H1 (cell line): ENCODE measurements around the gene EMP2. TPM values are rescaled to one million over a fixed set of nuclear protein-coding genes. Genes with fewer than 3 reads are reported as not detected.
"Not testable (repeated sequence)": the region's sequence is repeated elsewhere in the genome, so short reads cannot be mapped to it uniquely, and the experiment has no call there.

Experiments used
- CTCF ChIA-PET: fragments of 300-600 bp; sonication (Branson Sonifier 250); formaldehyde crosslinking; loops from one replicate; lab custom pipeline; 2021; ENCODE audit not compliant: partially characterized antibody; lab: Charles Lee
- POLR2A ChIA-PET: fragments of 300-600 bp; sonication (Branson Sonifier 250); formaldehyde crosslinking; loops from one replicate; lab custom pipeline; 2021; ENCODE audit warnings: inconsistent platforms; ENCODE audit not compliant: partially characterized antibody; lab: Charles Lee
- DNase-seq, 2 experiments: peaks; one replicate each; pipeline versions ENCODE4 v3.0.0 to v3.0.0-alpha.2; 2010 to 2022; ENCODE audit warnings: low spot score in 2 of 2, low read depth in 1 of 2, mixed read lengths in 1 of 2
- FAIRE-seq: peaks from 2 replicates; lab custom pipeline; 2011; peaks lifted over from hg19 to GRCh38; lab: Jason Lieb, UNC
- H2AFZ ChIP-seq: 2 replicates; pipeline ENCODE4 v1.8.1; 2012; ENCODE audit warnings: low read length, inconsistent platforms
- H2AK5ac ChIP-seq: 2 replicates; pipeline ENCODE4 v1.6.1; 2013; ENCODE audit warnings: low read depth, low read length
- H2BK120ac ChIP-seq: replicated peaks from 2 replicates; pipeline ENCODE3; 2013; ENCODE audit warnings: low read depth, low read length, inconsistent platforms
- H2BK12ac ChIP-seq: 2 replicates; pipeline ENCODE4 v1.6.1; 2013; ENCODE audit warnings: low read depth, low read length
- H2BK15ac ChIP-seq: 2 replicates; pipeline ENCODE4 v1.6.1; 2013; ENCODE audit warnings: low read length
- H2BK20ac ChIP-seq: 2 replicates; pipeline ENCODE4 v1.6.1; 2013; ENCODE audit warnings: low read length
- H2BK5ac ChIP-seq: 2 replicates; pipeline ENCODE4 v1.6.1; 2013; ENCODE audit warnings: low read depth, low read length
- H3K14ac ChIP-seq: 2 replicates; pipeline ENCODE4 v1.6.1; 2013; ENCODE audit warnings: inconsistent platforms; ENCODE audit not compliant: insufficient read length
- H3K18ac ChIP-seq: 2 replicates; pipeline ENCODE4 v1.6.1; 2013; ENCODE audit warnings: low read length; ENCODE audit errors: extremely low read depth
- H3K23ac ChIP-seq: 2 replicates; pipeline ENCODE4 v1.6.1; 2013; ENCODE audit warnings: inconsistent platforms; ENCODE audit not compliant: insufficient read length
- H3K23me2 ChIP-seq: 2 replicates; pipeline ENCODE4 v1.6.1; 2013; ENCODE audit warnings: low read depth, low read length
- H3K27ac ChIP-seq: 2 replicates; pipeline ENCODE4 v1.6.1; 2011; ENCODE audit warnings: low read depth, low read length, inconsistent platforms
- H3K27me3 ChIP-seq, 4 experiments: replicated peaks in 1 of 4; 1 replicate in 1 of 4; 2 replicates in 3 of 4; pipeline versions ENCODE4 v1.6.1 to v1.8.1; 2011 to 2013; ENCODE audit warnings: low read length in 3 of 4, mild to moderate bottlenecking in 3 of 4, inconsistent platforms in 2 of 4, mixed read lengths in 2 of 4, moderate library complexity in 1 of 4; ENCODE audit not compliant: control insufficient read depth in 3 of 4, insufficient read depth in 3 of 4; ENCODE audit errors: extremely low read depth in 1 of 4
- H3K36me3 ChIP-seq, 4 experiments: 2 replicates each; pipeline versions ENCODE4 v1.6.1 to v1.8.1; 2011 to 2013; ENCODE audit warnings: mild to moderate bottlenecking in 4 of 4, low read length in 3 of 4, moderate library complexity in 2 of 4, control low read depth in 1 of 4, inconsistent platforms in 1 of 4; ENCODE audit not compliant: insufficient read depth in 4 of 4, control insufficient read depth in 2 of 4
- H3K4ac ChIP-seq: replicated peaks from 2 replicates; pipeline ENCODE3; 2013; ENCODE audit warnings: low read length, low read depth, mixed read lengths, inconsistent platforms; ENCODE audit not compliant: insufficient read length
- H3K4me1 ChIP-seq, 4 experiments: replicated peaks in 1 of 4; 1 replicate in 1 of 4; 2 replicates in 3 of 4; pipeline versions ENCODE4 v1.6.1 to v1.8.1; 2011 to 2013; ENCODE audit warnings: low read length in 3 of 4, inconsistent platforms in 2 of 4, mixed read lengths in 1 of 4; ENCODE audit not compliant: insufficient read depth in 4 of 4, control insufficient read depth in 3 of 4
- H3K4me2 ChIP-seq, 2 experiments: 2 replicates each; pipeline versions ENCODE4 v1.6.1 to v1.8.1; 2011 to 2013; ENCODE audit warnings: low read depth in 2 of 2, low read length in 2 of 2, control low read depth in 1 of 2, inconsistent platforms in 1 of 2, mild to moderate bottlenecking in 1 of 2; ENCODE audit not compliant: insufficient read depth in 1 of 2
- H3K4me3 ChIP-seq, 4 experiments: fragments of 200-600, 300-600 bp in 1 of 4; sonication (generic), shearing (Covaris generic), sonication (Bioruptor Twin) in 1 of 4; 2 replicates each; pipeline versions ENCODE4 v1.5.1 to v1.8.1; 2011 to 2016; ENCODE audit warnings: low read length in 4 of 4, low read depth in 3 of 4, control low read depth in 2 of 4, inconsistent platforms in 2 of 4, mild to moderate bottlenecking in 2 of 4, mixed read lengths in 1 of 4, moderate library complexity in 1 of 4; ENCODE audit not compliant: insufficient read depth in 2 of 4; ENCODE audit errors: extremely low read depth in 1 of 4
- H3K56ac ChIP-seq: replicated peaks from 2 replicates; pipeline ENCODE3; 2013; ENCODE audit warnings: low read depth, mild to moderate bottlenecking, mixed read lengths, low read length, inconsistent platforms; ENCODE audit not compliant: insufficient read length
- H3K79me1 ChIP-seq: 2 replicates; pipeline ENCODE4 v1.6.1; 2013; ENCODE audit warnings: low read depth, low read length, control low read depth
- H3K79me2 ChIP-seq, 2 experiments: 2 replicates each; pipeline versions ENCODE4 v1.6.1 to v1.8.1; 2012 to 2013; ENCODE audit warnings: low read length in 2 of 2, mild to moderate bottlenecking in 2 of 2, inconsistent platforms in 1 of 2; ENCODE audit not compliant: insufficient read depth in 2 of 2, control insufficient read depth in 1 of 2
- H3K9ac ChIP-seq, 4 experiments: replicated peaks in 1 of 4; 1 replicate in 1 of 4; 2 replicates in 3 of 4; pipeline versions ENCODE4 v1.6.1 to v1.8.1; 2011 to 2013; ENCODE audit warnings: low read depth in 3 of 4, low read length in 3 of 4, control low read depth in 2 of 4, mild to moderate bottlenecking in 2 of 4, moderate library complexity in 2 of 4, inconsistent platforms in 1 of 4; ENCODE audit errors: extremely low read depth in 1 of 4
- H3K9me3 ChIP-seq, 2 experiments: 2 replicates each; pipeline versions ENCODE4 v1.6.1 to v1.8.1; 2012 to 2013; ENCODE audit warnings: mild to moderate bottlenecking in 2 of 2, moderate library complexity in 2 of 2, control low read depth in 1 of 2, inconsistent platforms in 1 of 2, low read depth in 1 of 2, low read length in 1 of 2, mixed read lengths in 1 of 2; ENCODE audit not compliant: insufficient read depth in 2 of 2
- H4K20me1 ChIP-seq, 2 experiments: replicated peaks in 1 of 2; 2 replicates each; pipeline versions ENCODE3 to v1.8.1; 2011 to 2013; ENCODE audit warnings: inconsistent platforms in 2 of 2, low read length in 2 of 2, mild to moderate bottlenecking in 1 of 2; ENCODE audit not compliant: insufficient read depth in 2 of 2, control insufficient read depth in 1 of 2
- H4K5ac ChIP-seq: 2 replicates; pipeline ENCODE4 v1.6.1; 2013; ENCODE audit warnings: low read length, low read depth, mixed read lengths, inconsistent platforms; ENCODE audit not compliant: insufficient read length
- H4K8ac ChIP-seq: 2 replicates; pipeline ENCODE4 v1.8.0; 2013; ENCODE audit warnings: mild to moderate bottlenecking, moderate library complexity, low read length, inconsistent platforms; ENCODE audit not compliant: insufficient read depth; ENCODE audit errors: extremely low read depth
- H4K91ac ChIP-seq: replicated peaks from 2 replicates; pipeline ENCODE3; 2013; ENCODE audit warnings: low read length, mixed read lengths, inconsistent platforms; ENCODE audit not compliant: insufficient read length
- CTCF ChIP-seq, 3 experiments: IDR thresholded peaks; 1 replicate in 2 of 3; 2 replicates in 1 of 3; pipeline versions ENCODE4 v1.5.1 to v1.6.1; 2011; ENCODE audit warnings: low read length in 3 of 3, mild to moderate bottlenecking in 3 of 3, inconsistent platforms in 2 of 3, low read depth in 1 of 3, moderate library complexity in 1 of 3; ENCODE audit not compliant: insufficient read depth in 1 of 3; ENCODE audit errors: control extremely low read depth in 1 of 3
- EZH2 ChIP-seq: fragments of 200-600 bp; sonication (generic); IDR thresholded peaks from 2 replicates; pipeline ENCODE4 v1.7.1; 2012; ENCODE audit warnings: low read depth, mild to moderate bottlenecking, moderate library complexity, low read length, inconsistent platforms; ENCODE audit not compliant: severe bottlenecking
- SIRT6 ChIP-seq: IDR thresholded peaks from one replicate; pipeline ENCODE4 v1.7.1; 2012; ENCODE audit warnings: low read length, inconsistent platforms
- TAF1 ChIP-seq: IDR thresholded peaks from 2 replicates; pipeline ENCODE4 v1.6.1; 2011; ENCODE audit warnings: mild to moderate bottlenecking, low read depth, low read length
- WGBS, 2 experiments: shearing (Covaris generic) in 1 of 2; methylation state at CpG; one replicate each; pipeline versions ENCODE4 v1.1.6 to v1.1.7; 2013 to 2015; ENCODE audit warnings: low lambda C conversion rate in 2 of 2, mixed read lengths in 2 of 2, inconsistent platforms in 1 of 2, low coverage in 1 of 2, missing lambda C conversion rate in 1 of 2; ENCODE audit not compliant: insufficient replicate concordance in 2 of 2, insufficient coverage in 1 of 2, insufficient read length in 1 of 2; ENCODE audit errors: extremely low coverage in 1 of 2, missing lambda C conversion rate in 1 of 2; 5-methylcytosine and 5-hydroxymethylcytosine counted together
- polyA plus RNA-seq, 7 experiments: library from polyadenylated mRNA; depleted of rRNA in 3 of 7; stranded (reverse) in 5 of 7; unstranded in 2 of 7; fragments of >200 nt in 5 of 7; fragments of 200-250 nt in 2 of 7; gene quantifications; 1 replicate in 5 of 7; 2 replicates in 1 of 7; 4 replicates in 1 of 7; pipeline versions ENCODE4 v1.2.1 to v1.2.3, GENCODE V29; 2011 to 2013; ENCODE audit warnings: missing spikeins in 2 of 7, mixed read lengths in 2 of 7
- total RNA-seq: library from RNA; stranded (reverse); fragmentation: NEBNext Ultra II Directional; extraction: Animal tissue kit (Norgen Biotek cat#: 25700); gene quantifications from 2 replicates; pipeline ENCODE4 v1.2.1, GENCODE V29; 2021

The EMP2 gene
- total and polyA plus RNA-seq, 2 of the 8 experiments (the other 6 are each of a cell fraction or from before 2014, with no cell fraction given): 22.6 to 23.3 TPM

GRCh38 chr16:10536814-10537389 lies 43.5 kb downstream of the EMP2 start (continued):
- TF ChIP-seq CTCF (IDR thresholded peaks at IDR 0.05; ENCODE audit: control extremely low read depth in 1 of 3, insufficient read depth in 1 of 3, low read depth in 1 of 3, low read length in 3 of 3) (no peak), EZH2 (no peak), TAF1 (no peak), SIRT6 (no peak)
- TF ChIP-seq, all 59 proteins: peak for 0

DNA sequence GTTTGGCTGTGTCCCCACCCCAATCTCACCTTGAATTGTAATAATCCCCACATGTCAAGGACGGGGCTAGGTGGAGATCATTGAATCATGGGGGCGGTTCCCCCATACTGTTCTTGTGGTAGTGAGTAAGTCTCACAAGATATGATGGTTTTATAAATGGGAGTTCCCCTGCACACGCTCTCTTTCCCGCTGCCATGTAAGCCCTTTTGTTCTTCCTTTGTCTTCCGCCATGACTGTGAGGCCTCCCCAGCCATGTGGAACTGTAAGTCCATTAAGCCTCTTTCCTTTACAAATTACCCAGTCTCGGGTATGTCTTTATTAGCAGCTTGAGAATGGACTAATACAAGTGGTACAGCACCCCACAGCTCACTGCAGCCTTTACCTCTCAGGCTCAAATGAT lies 44.1 kb downstream of the EMP2 start:
- H2BK120ac ChIP-seq, H2BK15ac ChIP-seq, H3K23ac ChIP-seq, H3K36me3 ChIP-seq, H4K91ac ChIP-seq, H3K14ac ChIP-seq, H3K23me2 ChIP-seq, H2BK12ac ChIP-seq, H4K5ac ChIP-seq, H3K4me2 ChIP-seq, H3K9me3 ChIP-seq, H3K18ac ChIP-seq, H3K4ac ChIP-seq, H3K79me2 ChIP-seq, H4K8ac ChIP-seq, POLR2A ChIA-PET, H3K4me3 ChIP-seq, FAIRE-seq, H3K27me3 ChIP-seq, H2AK5ac ChIP-seq, H2BK5ac ChIP-seq, H3K4me1 ChIP-seq, H3K56ac ChIP-seq, H3K79me1 ChIP-seq, H2AFZ ChIP-seq, H2BK20ac ChIP-seq, H3K9ac ChIP-seq, H3K27ac ChIP-seq, DNase-seq, H4K20me1 ChIP-seq: not testable (repeated sequence)
- CTCF ChIA-PET: interaction anchor here (0.7 kb wide), 1 partner anchor 15 kb away, joined by 3 read pairs; no protein-coding TSS in a partner anchor
- WGBS, 2 experiments: 98% methylated on average over 6 of the region's 6 CpGs; no CpG with 5 or more reads in 1 of the 2 experiments
